ENCODE measurements around the gene ACTL6B.

DNA sequence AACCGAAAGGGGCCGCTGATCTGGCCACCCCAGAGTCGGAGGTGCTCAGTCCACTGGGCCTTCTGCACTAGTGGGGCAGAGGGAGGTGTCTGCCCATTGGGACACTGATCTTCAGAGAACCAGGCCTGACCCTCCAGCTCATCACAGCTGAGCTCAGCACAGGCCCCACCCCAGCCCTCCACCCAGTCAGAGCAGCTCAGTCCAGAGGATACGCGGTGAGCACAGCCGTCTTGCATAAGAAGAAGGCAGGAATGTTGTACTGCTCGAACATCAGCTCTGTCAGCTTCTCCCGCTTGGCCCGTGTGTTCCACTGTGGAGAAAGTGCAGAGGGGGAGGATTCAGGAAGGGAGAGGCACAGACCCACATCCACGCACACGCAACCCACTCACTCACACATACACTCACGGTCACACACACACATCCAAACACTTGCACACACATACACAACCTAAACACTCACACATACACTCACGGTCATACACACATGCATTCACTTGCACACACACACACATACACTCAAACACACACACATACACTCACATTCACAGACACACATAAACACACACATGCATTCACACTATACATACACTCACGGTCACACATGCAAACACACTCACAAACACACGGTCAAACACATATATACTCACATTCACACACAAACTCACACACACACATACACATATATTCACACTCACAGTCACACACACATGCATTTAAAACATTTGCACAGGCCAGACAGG, 6.3 kb downstream of the ACTL6B start:
- TF ChIP-seq POLR2AphosphoS5 (IDR thresholded peaks at IDR 0.05): no peak
- TF ChIP-seq, protein P1, sequence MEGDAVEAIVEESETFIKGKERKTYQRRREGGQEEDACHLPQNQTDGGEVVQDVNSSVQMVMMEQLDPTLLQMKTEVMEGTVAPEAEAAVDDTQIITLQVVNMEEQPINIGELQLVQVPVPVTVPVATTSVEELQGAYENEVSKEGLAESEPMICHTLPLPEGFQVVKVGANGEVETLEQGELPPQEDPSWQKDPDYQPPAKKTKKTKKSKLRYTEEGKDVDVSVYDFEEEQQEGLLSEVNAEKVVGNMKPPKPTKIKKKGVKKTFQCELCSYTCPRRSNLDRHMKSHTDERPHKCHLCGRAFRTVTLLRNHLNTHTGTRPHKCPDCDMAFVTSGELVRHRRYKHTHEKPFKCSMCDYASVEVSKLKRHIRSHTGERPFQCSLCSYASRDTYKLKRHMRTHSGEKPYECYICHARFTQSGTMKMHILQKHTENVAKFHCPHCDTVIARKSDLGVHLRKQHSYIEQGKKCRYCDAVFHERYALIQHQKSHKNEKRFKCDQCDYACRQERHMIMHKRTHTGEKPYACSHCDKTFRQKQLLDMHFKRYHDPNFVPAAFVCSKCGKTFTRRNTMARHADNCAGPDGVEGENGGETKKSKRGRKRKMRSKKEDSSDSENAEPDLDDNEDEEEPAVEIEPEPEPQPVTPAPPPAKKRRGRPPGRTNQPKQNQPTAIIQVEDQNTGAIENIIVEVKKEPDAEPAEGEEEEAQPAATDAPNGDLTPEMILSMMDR (IDR thresholded peaks at IDR 0.05): no peak
